Upper lobe of left lung (tissue), 6 donors: ENCODE results near the gene PKIG. TPM values are rescaled to one million over a fixed set of nuclear protein-coding genes. Genes with fewer than 3 reads are reported as not detected.

Experiments
- ATAC-seq, 2 donors: fragments of 200-7000 bp; cut with Tn5 transposase; one replicate each; pipeline ENCODE4 v1.9.1; 2022; ENCODE audit warnings: mild to moderate bottlenecking in 2 of 2, moderate library complexity in 2 of 2; ENCODE audit not compliant: low FRiP score in 2 of 2
- DNase-seq, 2 donors: peaks; one replicate each; pipeline ENCODE4 v3.0.0-alpha.2; 2019 to 2020
- H3K27ac ChIP-seq, 4 donors: fragments of 200-600 bp; sonication (generic); one replicate each; pipeline ENCODE4 v1.5.1; 2016 to 2019
- H3K27me3 ChIP-seq, 4 donors: fragments of 200-600 bp; sonication (generic); one replicate each; pipeline ENCODE4 v1.5.1; 2017 to 2019
- H3K36me3 ChIP-seq, 4 donors: fragments of 200-600 bp; sonication (generic); one replicate each; pipeline ENCODE4 v1.5.1; 2016 to 2019
- H3K4me1 ChIP-seq, 4 donors: fragments of 200-600 bp; sonication (generic); one replicate each; pipeline ENCODE4 v1.5.1; 2018 to 2019
- H3K4me3 ChIP-seq, 4 donors: fragments of 200-600 bp; sonication (generic); one replicate each; pipeline ENCODE4 v1.5.1; 2017 to 2019; ENCODE audit warnings: mild to moderate bottlenecking in 2 of 4, moderate library complexity in 1 of 4
- H3K9me3 ChIP-seq, 4 donors: fragments of 200-600 bp; sonication (generic); one replicate each; pipeline ENCODE4 v1.5.1; 2018 to 2019
- EP300 ChIP-seq, 4 donors: sonication (generic); formaldehyde crosslinking; IDR thresholded peaks; one replicate each; pipeline ENCODE4 v1.5.1; 2017; ENCODE audit warnings: antibody characterized with exemption in 4 of 4, control low read depth in 2 of 4
- POLR2A ChIP-seq, 4 donors: fragments of 450-650 bp; IDR thresholded peaks; one replicate each; pipeline ENCODE4 v1.5.1; 2016 to 2017; ENCODE audit warnings: antibody characterized with exemption in 4 of 4, mild to moderate bottlenecking in 2 of 4
- POLR2AphosphoS5 ChIP-seq, 2 donors: sonication (generic); formaldehyde crosslinking; IDR thresholded peaks; one replicate each; pipeline ENCODE4 v1.5.1; 2017; ENCODE audit warnings: antibody characterized with exemption in 2 of 2
- WGBS, 2 donors: methylation state at CpG; one replicate each; pipeline ENCODE4 v1.1.5; 2017 to 2018; 5-methylcytosine and 5-hydroxymethylcytosine counted together
- total RNA-seq, 6 donors: library from RNA; depleted of rRNA in 4 of 6; stranded (reverse); fragments of >200 nt in 4 of 6; gene quantifications; one replicate each; pipeline versions ENCODE4 v1.1.0 to v1.2.1, GENCODE V29; 2016 to 2021
- TF ChIP-seq, protein P1 (sequence below), 6 experiments: fragments of 450-650 bp in 4 of 6; fragments of 200-600 bp in 2 of 6; sonication (generic) in 2 of 6; IDR thresholded peaks; one replicate each; pipeline ENCODE4 v1.5.1; 2016 to 2019; ENCODE audit warnings: antibody characterized with exemption in 6 of 6
- donor health status: DM: no; HTN: no; CAD: no; lungs with moderate emphysema.
- donor health status: DM: no; HTN: yes; CAD: no; lungs with severe emphysema.

PKIG gene
- total RNA-seq, 6 donors from 2014 or later = 46.1 to 91.5 (median 67.8) TPM

DNA sequence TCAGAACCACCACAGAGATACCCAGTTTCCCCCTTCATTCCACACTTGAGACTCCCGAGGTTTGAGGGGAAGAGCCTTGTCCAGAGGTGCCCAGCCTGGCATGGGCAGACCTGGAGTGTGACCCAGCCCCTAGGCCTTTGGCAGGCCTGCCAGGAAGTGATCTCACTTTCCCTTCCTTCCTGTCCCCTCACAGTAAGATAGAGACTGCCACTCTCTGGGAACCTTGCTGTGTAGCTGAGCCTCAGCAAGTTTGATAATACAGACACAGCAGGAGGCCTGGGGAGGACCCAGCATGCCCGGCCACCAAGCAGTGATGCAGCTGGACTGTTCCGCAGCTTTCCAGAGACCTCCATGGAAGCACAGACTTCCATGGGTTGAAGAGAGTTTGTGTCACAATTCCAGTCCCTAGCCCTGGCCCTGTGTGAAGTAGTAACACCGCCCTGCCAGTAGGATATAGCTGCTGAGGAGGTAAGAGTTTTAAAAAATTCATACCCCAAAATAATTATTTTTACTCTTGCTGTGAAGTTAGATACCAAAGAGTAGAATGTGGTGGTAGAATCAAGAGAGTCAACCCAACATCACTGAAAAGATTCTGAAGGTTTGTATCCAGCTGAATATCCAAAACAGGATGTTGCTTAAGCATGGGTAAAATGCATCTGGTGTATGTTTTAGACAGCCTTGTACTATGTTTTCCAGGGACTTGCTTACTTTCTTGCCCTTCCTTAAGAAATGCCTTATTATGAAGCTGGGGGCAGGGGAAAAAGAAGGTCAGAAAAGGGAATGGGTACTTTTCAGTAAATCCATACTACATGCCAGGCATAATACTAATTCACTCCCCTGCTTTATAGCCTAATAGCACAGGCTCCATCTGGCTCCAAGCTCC, 16.3 kb downstream of the PKIG start:
- H3K4me3 ChIP-seq = peak overlapping the region in 2 of 4 donors; percentile 9 to 19
- peaks cover 0 to 4% (median 0%) of the 10 kb centered on the region in 4 donors for H3K36me3 ChIP-seq
- H3K27ac ChIP-seq = peak overlapping the region; percentile 67 to 85 (median 80)
- WGBS, 2 donors = 35 to 67% methylated on average over 1 to 4 of the region's 4 CpGs
- TF ChIP-seq POLR2A (IDR thresholded peaks at IDR 0.05) (no peak), POLR2AphosphoS5 (IDR thresholded peaks at IDR 0.05) (peak; percentile 45 to 61), EP300 (IDR thresholded peaks at IDR 0.05) (peak in 3 of 4 donors; percentile 43 to 70 (median 61))
- TF ChIP-seq, protein P1, sequence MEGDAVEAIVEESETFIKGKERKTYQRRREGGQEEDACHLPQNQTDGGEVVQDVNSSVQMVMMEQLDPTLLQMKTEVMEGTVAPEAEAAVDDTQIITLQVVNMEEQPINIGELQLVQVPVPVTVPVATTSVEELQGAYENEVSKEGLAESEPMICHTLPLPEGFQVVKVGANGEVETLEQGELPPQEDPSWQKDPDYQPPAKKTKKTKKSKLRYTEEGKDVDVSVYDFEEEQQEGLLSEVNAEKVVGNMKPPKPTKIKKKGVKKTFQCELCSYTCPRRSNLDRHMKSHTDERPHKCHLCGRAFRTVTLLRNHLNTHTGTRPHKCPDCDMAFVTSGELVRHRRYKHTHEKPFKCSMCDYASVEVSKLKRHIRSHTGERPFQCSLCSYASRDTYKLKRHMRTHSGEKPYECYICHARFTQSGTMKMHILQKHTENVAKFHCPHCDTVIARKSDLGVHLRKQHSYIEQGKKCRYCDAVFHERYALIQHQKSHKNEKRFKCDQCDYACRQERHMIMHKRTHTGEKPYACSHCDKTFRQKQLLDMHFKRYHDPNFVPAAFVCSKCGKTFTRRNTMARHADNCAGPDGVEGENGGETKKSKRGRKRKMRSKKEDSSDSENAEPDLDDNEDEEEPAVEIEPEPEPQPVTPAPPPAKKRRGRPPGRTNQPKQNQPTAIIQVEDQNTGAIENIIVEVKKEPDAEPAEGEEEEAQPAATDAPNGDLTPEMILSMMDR (IDR thresholded peaks at IDR 0.05) = peak in 1 of 6 experiments; percentile 8
- peaks cover 75 to 98% (median 84%) of the 10 kb centered on the region in 4 donors for H3K4me1 ChIP-seq
- no peaks in the 10 kb centered on the region for H3K27me3 ChIP-seq
- ATAC-seq = peak in 1 of 2 donors; percentile 45
- DNase-seq = peak in 1 of 2 donors; percentile 42
- H3K9me3 ChIP-seq = no peaks in the 10 kb centered on the region

DNA sequence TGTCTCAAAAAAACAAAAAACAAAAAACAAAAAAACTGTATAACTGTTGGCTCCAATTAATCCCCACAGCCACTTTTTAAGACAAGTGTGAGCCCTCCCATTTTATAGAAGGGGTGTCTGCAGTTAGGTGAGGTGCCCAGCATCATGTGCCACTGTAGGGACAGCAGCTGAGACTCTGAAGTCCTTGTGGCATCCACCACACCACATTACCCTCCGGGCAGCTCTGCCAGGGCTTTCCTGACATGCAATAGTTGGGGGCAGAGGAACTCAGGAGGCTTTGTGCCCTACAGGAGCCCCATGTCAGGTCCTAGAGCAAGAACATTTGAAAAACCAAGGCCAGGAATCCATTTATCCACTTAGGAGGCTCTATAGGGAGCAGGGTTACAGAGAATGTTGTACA, 17.3 kb downstream of the PKIG start:
- 0 to 33% methylated on average over 1 of the region's 1 CpG for WGBS, 2 donors
- peaks cover 69 to 94% (median 75%) of the 10 kb centered on the region in 4 donors for H3K4me1 ChIP-seq
- no peak overlapping the region for H3K4me3 ChIP-seq
- H3K36me3 ChIP-seq = peaks cover 0 to 4% (median 0%) of the 10 kb centered on the region in 4 donors
- ATAC-seq (no peak), DNase-seq (no peak)
- H3K9me3 ChIP-seq = no peaks in the 10 kb centered on the region
- TF ChIP-seq POLR2AphosphoS5 (IDR thresholded peaks at IDR 0.05) (no peak), POLR2A (IDR thresholded peaks at IDR 0.05) (no peak), EP300 (IDR thresholded peaks at IDR 0.05) (no peak)
- TF ChIP-seq, protein P1 (IDR thresholded peaks at IDR 0.05) = no peak
- no peaks in the 10 kb centered on the region for H3K27me3 ChIP-seq
- peak overlapping the region; percentile 67 to 85 (median 80) for H3K27ac ChIP-seq

DNA sequence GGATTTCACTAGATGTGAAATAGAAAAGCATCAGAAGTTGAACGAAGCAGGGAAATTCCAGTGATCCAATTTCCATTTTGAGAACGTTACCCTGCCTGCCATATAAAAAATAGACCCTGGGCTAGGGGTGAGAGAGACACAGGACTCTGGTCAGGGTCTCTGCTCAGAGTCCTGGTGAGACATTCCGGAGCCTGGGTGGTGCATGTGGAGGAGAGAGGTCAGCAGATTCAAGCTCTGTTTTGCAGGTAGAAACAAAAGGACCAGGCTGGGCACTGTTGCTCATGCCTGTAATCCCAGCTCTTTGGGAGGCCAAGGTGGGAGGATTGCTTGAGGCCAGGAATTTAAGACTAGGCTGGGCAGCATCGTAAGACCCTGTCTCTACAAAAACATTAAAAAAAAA, 17.9 kb downstream of the PKIG start:
- Histone ChIP-seq H3K4me3 (no peak overlapping the region), H3K27ac (peak overlapping the region; percentile 67 to 85 (median 80)), H3K9me3 (no peaks in the 10 kb centered on the region), H3K4me1 (peaks cover 64 to 90% (median 70%) of the 10 kb centered on the region in 4 donors), H3K36me3 (peaks cover 0 to 4% (median 0%) of the 10 kb centered on the region in 4 donors), H3K27me3 (no peaks in the 10 kb centered on the region)
- no peak for TF ChIP-seq POLR2AphosphoS5 (IDR thresholded peaks at IDR 0.05)
- TF ChIP-seq, protein P1 (IDR thresholded peaks at IDR 0.05) = no peak
- no peak for TF ChIP-seq POLR2A (IDR thresholded peaks at IDR 0.05)
- WGBS, 2 donors = 79 to 85% methylated on average over 4 of the region's 4 CpGs
- ATAC-seq (no peak), DNase-seq (no peak)

DNA sequence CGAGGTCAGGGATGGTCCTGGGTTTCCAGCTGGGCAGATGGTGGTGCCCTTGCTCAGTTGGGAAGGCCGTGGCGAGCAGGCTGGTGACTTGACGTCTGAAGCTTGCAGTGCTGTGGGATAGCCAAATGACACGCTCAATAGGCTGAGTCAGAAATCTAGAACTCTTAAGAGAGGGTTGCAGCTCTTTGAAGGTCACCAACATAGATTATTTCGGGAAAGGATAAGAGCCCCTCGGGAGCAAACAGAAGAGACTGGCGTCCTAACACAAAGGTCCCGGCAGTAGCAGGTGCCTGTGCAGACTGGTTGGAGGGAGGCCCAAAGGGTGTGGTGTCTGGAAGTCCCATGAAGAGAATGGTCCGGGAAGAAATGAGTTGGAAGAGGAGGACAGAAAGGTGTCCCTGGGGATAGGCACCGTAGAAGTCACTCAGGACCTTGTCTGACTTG, 18.4 kb downstream of the PKIG start:
- TF ChIP-seq POLR2AphosphoS5 (IDR thresholded peaks at IDR 0.05) = no peak
- TF ChIP-seq EP300 (IDR thresholded peaks at IDR 0.05) = no peak
- TF ChIP-seq POLR2A (IDR thresholded peaks at IDR 0.05) = no peak
- TF ChIP-seq, protein P1 (IDR thresholded peaks at IDR 0.05) = no peak
- ATAC-seq = peak in 1 of 2 donors; percentile 46
- WGBS, 2 donors = 59 to 60% methylated on average over 11 of the region's 11 CpGs

More for the DNA sequence above, 18.4 kb downstream of the PKIG start:
- H3K27me3 ChIP-seq = no peaks in the 10 kb centered on the region
- no peaks in the 10 kb centered on the region for H3K9me3 ChIP-seq
- DNase-seq = no peak
- peaks cover 0 to 4% (median 0%) of the 10 kb centered on the region in 4 donors for H3K36me3 ChIP-seq
- peak overlapping the region; percentile 67 to 85 (median 80) for H3K27ac ChIP-seq
- peak overlapping the region in 1 of 4 donors; percentile 6 for H3K4me3 ChIP-seq
- peaks cover 64 to 85% (median 69%) of the 10 kb centered on the region in 4 donors for H3K4me1 ChIP-seq
